ENCODE measurements around the gene PAAF1.

The PAAF1 gene, protein sequence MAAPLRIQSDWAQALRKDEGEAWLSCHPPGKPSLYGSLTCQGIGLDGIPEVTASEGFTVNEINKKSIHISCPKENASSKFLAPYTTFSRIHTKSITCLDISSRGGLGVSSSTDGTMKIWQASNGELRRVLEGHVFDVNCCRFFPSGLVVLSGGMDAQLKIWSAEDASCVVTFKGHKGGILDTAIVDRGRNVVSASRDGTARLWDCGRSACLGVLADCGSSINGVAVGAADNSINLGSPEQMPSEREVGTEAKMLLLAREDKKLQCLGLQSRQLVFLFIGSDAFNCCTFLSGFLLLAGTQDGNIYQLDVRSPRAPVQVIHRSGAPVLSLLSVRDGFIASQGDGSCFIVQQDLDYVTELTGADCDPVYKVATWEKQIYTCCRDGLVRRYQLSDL

DNA sequence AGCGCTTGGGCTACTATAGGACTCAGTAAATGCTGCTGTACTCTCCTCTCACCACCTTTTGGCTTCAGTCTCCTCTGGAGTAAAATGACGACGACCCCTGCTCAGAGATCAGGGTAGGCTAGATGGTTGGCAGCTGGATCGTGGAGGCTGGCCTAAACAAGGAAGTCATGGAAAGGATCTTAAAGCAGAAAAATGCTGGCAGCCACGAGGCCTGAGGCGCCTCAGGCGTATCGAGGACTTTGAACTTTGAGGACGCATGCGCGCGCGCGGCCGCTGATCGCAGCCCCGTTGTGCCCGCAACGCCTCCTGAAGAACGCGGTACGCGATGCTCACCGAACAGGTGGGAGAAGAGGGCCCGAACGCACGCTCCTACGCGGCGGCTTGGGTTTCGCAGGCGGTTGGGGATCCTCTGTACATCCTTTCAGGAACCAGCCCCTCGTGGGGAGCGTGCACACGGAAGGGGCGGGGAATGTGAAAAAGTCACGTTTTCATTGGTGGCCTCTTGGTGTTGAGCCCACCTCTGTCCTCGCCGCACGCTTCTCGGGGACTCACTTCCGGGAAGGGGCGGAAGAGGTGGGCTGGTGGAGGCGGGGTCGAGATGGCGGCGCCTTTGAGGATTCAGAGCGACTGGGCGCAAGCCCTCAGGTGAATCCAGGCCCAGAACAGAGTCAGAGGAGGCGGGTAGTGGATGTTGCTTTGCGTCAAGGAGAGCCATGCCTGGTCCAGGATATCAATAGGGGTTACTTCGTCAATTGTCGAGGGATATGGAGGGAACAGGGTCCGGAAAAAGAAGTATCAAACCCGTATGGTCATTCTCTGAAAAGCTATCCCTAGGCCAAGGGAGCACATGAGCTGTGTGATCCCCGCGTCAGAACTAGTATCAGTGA, at the start of gene PAAF1, which contains the start of gene COA4:
Gene PAAF1 (plus strand): TSS at position 576 of the 887 bp plus-strand sequence. CDS start 23 bp downstream, at position 599.
Gene COA4 (minus strand): TSS at position 423 of the 887 bp plus-strand sequence. CDS start 3,468 bp downstream, outside the sequence.
- peak; percentile 99 for DNase-seq

DNA sequence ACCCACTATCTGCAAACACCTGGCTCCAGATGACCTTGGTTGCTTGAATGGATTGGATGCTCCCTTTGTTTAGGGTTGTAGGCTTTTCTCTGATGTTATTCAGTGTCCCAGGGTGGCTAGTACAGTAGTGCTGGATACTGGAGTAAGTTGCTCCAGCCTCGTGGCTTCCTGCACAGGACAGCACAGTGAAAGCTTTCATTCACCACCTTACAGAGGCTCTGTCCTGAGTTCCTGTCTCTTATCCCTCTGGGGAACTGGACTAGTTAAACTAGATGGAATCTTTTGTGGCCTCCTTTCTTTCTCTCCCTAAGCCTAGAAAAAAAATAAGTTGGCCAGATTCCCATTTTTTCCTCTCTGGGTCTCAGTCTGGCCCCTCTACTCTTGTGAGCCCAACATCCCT, 46.5 kb upstream of the PAAF1 start:
- DNase-seq = no peak

DNA sequence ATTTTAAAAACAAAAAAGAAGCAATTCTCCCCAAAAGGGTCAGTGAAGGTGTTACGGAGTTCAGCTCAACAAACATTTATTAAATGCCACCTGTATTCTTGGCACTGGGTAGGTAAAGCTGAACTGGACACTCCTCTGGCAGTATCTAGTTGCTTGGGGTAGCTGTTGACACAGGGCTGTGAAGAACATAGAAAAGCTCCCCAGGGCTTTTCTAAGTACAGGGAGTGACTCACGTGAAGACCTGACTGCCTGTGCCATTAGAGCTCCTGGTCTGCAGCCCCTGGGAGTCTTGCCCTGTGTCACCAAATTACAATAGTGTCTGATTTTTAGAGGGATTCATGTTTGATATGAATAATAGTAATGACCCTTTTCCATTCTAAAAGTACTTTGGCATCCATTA, 43.7 kb upstream of the PAAF1 start:
- no peak for DNase-seq

DNA sequence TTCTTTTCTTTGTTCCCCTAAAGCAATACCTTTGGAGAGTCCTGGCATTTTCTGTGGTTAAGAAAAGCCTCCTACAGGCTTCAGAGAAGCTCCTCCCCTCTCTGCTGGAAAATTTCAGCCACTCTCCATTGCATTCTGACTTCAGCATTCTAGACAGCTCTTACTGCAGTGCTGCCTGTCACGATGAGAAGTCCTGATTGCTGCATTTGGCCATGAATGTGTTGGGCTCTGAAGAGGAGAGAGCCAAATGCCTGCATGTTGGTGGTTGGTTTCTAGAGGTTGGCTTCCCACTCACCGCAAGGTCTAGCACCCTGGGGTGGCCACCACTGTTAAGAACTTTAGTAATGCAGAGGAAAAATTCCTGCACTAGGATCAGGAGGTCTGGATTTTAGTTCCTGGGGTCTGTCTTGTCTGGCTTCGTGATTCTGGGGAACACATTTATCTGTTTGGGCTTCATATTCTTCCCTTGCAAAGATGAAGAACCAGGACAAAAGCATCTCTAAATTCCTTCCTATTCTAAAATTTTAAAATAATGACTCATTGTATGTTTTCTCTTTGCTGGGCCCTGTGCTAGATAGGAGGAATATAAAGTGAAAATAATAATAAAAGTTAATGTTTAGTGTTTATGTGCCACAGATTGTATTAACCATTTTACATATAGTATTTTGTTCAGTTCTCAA, 38.2 kb upstream of the PAAF1 start:
- no peak for DNase-seq

DNA sequence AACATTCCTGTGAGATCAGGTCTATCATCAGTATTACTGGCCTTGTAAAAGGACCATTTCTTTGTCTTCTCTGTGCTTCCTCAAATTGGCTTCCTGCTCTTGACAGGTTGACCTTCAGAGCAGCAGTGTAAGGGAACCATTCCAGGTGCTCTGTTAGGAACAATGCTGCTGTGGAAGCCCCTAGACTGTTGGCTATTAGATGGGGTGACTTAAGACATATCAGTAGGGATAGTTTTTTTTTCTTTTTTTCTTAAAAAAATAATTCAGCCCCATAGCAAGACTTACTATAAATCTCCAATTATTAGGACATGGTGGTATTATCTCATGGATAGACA, 37.7 kb upstream of the PAAF1 start:
- no peak for DNase-seq

DNA sequence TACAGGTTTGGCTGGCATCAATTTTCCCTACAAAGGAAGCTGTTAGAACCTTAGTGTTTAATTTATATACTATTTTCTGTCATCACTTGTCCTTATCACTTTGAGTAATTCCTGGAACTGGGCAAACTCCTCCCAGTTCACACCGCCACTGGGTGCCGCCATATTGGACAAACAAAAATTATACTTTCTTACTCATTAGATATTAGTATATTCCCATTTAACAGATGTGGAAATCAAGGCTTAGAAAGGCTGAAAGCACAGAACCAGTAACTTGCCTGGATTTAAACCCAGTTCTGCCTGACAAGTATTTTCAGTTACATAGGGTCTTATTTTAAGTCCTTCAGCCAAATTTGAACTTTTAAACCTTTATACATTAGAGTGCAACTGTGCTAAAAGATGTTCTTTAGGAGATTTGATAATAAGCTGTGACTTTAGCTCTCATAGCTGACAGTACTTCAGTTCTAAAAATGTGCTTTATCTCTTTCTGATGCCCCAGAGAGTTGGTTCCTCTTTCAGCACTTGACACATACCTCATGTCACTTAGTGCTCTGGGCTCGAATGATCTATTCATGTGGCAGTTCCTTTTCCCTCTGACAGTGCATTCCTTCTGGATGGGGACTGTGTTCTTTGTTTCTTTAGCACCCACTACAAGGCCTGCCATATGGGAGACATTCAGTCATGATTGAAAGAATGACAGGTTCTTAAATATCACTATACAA, 25.6 kb upstream of the PAAF1 start:
- peak; percentile 63 for DNase-seq

DNA sequence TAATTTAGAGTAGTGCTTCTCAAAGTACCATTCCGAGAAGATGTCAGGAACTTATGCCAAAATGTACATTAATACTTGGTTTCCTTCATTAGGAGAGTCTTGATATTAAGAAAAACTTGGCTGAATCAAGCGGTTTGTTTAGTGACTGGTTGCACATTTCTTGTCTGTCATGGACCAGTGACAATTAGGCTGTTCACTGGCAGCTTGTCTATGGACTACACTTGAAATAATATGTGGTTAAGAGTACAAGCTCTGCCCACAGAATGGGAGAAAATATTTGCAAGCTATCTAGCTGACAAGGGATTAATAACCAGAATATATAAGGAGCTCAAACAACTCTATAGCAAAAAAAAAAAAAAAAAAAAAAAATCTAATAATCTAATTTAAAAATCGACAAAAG, 24.8 kb upstream of the PAAF1 start:
- no peak for DNase-seq

DNA sequence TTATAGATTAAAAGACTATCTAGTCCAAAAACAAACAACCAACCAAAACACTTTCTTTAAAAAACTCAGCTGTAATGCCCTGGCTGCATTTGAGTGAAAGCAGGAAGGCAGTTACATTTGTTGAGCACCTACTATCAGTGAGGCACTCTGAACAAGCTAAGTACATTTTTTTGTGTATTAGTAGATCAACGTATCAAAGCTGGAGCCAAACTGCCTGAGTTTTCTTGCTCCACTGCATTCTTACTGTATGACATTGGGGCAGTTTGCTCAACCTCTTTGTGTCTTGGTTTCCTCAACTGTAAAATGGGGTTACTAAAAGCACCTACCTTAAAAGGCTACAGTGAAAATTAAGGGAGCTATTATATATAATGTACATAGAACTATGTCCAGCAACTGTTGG, 22.1 kb upstream of the PAAF1 start:
- no peak for DNase-seq

DNA sequence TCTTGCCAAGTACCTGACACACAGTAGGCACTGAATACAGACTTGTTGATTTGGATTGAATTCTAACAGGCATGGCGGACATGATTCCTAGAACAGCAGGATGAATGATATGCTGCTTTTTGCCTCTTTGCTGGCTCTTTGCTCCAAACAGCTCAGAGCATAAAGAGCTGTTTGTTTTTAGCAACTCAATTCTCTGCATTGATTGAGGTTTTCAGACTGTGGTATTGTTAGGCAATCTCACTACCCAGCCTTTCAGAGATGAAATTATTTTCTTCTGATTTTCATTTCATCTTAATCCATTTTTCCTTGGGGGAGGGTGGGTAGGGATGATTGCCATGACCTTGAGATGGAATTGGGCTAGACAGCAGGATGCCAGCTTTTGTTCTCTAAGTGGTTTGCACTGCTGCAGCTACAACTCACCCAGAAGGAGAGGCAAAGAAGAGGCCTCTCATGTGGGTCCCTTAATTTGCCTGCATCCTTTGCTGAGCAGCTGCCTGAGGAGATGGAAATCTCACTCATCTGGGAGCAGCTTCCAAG, 20.7 kb upstream of the PAAF1 start:
- DNase-seq = no peak

DNA sequence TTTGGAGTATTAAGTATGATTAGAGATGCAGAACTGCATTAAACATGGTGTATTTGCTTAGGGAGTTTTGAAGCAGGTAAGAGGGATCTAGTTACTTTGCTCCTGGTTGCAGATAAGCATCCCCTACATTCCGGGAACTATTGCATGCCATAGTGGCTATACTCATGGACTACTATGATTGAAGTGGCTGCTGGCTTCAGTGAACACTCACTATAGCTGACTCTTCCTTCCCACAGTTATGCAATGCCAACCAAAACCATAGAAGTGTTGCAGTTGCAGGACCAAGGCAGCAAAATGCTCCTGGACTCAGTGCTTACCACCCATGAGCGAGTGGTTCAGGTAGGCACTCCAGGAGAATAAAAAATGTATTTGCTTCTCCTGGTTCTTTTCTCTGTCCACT, 17.1 kb upstream of the PAAF1 start:
- DNase-seq = no peak

DNA sequence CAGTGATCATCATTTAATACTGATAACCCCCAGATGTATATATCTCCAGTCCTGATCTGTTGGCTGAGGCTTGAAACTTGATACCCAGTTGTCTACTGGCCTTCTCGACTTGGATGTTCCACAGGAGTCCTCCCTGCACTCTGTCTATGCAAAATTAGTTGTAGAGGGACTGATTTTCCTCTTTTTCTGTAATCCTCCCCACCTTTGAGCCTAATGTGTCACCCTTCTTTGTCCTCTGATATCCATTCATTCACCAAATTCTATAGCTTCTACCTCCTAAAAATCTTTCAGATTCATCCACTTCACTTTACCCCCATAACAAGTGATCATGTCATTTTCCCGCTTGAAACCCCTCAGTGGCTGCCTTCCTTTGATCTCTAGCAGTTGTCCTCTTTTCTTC, 16.6 kb upstream of the PAAF1 start:
- no peak for DNase-seq

DNA sequence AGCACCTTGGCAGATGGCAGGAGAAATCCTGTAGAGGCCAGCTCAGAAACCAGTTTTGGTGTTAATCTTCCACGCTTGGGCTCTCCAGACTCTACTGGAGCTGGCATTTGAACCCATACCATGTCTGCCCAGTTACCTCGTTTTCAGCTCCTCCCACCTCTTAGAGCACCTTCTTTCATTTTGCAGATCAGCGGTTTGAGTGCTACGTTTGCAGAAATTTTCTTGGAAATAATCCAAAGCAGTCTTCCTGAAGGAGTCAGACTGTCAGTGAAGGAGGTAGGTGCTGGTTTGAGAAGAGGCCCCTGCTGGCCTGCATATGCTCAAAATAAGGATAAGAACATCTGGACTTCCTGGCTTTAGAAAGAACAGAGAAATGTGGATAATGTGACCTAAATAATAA, 13.8 kb upstream of the PAAF1 start:
- DNase-seq = no peak

DNA sequence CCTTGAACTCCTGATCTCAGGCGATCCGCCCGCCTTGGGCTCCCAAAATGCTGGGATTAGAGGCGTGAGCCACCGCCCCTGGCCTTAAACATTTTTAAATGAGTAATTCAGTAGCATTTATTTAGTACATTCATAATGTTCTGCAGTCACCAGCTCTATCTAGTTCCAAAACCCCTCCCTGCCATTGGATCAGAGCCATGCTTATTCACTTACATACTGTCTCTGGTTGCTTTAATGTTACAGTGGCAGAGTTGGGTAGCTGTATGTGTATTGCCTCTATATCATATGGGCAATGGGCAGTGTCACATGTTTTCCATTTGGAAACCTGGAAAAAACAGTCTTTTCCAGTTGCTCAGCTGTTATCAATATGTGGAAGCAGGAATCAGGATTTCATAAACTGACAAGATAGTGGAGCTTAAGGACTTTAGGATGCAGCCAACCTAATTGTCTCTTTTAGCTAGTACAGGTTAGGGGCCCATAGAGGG, 10.7 kb upstream of the PAAF1 start:
- DNase-seq = no peak

DNA sequence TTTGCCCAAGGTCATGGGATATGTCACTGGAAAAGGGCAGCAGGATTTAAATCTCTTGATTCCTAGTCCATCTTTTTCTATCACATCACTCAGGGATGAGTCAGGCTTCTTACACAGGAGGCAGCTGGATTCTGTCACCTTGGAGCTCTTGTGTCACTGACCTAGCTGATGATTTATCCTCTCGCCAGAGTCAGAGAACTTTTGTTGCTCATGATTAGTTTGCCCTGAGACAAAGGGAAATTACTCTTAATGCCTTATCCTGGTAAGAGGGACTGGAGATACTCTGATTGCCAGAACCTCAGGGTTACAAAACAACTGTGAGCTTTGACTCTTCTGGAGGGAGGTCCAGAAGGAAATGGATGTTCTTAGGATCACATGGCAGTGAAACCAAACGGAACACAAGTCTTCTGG, 10.2 kb upstream of the PAAF1 start:
- no peak for DNase-seq

DNA sequence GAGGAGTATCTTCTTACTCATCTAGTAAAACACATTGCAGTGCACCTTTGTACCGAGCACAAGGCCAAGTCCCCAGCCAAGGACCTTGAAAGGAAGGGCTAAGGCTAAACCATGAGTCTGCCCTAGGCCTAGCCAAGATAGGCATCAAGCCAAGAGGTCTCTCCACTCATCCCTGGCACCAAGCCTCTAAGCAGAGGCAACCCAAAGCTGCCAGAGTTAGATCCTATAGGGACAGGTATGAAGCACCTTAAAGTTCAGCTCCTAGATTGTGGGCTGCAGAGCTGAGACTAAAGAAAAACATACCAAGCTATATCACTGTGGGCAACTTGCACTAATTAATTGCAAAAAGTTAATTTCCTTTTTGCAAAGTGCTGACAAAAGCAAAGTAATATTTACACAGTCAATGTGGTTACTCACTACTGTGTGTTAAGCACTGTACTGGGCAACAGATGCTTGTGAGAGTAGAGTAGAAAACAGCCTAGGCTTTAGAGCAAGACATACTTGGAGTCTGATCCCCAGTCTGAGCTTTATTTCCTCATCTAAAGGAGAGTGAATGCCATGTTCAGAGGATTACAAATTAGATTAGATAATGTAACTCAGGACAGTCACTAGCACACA, 7.4 kb upstream of the PAAF1 start:
- peak; percentile 90 for DNase-seq

DNA sequence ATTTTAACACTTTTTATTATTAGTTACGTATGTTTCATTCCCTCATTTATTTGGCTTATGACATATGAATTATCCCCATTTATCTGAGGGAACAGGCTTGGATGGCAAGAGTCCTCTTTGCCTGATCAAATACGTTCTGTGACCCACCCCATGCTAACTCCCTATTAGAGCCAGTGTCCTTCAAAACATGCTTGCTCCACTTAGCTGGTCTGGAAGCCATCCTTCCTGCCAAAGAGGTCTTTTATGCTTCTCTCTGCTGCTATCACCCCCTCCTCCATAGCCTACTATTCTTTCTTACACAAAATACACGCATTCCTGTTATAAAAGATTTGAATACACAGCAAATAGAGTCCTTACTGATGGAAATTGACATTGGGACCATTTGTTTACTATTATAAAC, 6.5 kb upstream of the PAAF1 start:
- no peak for DNase-seq

DNA sequence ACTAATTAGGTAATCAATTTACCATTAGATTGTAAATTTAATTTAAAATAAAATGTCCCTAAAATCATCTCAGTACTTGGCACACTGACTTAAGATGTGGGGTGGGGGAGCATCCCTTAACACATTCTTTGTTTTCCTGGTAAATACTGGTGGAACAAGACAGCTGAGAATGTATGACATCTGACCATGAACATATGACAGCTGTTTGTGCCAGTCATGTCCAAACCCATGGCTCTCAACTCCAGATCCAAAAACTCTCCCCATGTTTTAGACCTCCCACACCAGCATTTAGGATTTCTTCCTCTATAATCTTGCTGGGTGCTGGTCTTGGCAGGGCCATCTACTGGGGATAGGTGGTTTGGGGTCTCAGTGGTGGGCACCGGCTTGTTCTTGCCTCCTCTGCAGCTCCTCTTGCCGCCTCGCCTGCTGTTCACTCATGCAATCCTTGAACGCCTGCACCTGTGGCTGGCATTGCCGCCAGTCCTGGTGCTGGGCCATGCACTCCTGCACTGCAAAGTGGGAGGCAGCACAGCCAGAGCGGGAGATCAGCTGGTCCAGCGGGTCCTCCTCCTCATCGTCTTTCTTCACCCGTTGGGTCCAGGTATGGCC, 3.9 kb upstream of the PAAF1 start:
- no peak for DNase-seq

DNA sequence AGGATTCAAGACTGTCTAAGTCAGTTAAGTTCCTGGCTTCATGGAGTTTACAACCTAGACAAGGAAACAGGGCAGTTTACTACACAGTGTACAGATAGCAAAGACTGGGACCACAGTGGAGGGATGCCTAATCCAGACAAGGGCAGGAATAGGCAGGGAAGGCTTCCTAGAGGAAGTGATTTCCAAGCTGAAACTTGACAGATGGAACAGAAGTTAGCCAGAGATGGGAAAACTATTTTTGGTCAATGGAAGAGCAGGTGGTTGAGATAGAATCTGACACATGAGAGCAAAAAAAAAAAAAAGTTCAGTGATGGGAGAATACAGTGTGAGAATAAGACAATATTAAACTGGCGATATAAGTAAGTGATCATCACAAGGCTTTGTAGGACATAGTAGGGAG, 1.4 kb upstream of the PAAF1 start:
- DNase-seq = peak; percentile 19

DNA sequence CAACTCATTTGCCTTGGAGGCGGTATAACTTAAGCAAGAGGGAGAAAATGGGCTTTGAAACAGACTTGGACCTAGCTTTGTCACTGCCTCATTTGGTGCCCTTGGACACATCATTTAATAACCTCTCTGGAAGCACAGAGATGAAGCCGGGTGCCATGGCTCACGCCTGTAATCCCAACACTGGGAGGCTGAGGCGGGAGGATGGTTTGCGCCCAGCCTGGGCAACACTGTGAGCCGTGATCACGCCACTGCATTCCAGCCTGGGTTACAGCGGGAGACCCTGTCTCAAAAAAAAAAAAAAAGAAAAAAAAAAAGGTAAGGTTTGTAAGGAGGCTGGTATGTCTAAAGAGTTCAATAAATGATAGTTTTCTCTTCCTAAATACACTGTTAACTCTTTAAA, 959 bp upstream of the PAAF1 start:
- DNase-seq = peak; percentile 24

DNA sequence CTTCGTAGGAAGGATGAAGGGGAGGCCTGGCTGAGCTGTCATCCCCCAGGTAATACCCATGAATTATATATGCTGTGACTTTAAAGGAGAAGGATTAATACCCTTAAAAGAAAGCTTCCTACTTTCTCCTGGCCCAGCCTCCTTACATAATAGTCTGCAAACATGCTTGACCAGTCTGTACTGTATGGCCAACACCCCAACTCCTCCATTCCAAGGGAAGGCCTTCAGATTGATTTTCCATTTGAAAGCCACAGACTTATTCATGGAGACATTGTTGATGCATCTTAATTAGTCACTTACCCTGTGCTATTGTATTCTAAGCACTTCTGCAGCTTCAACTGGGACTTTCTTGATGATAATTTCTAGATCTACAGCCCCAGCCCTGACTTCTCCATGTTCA, 2.0 kb downstream of the PAAF1 start:
- no peak for DNase-seq

DNA sequence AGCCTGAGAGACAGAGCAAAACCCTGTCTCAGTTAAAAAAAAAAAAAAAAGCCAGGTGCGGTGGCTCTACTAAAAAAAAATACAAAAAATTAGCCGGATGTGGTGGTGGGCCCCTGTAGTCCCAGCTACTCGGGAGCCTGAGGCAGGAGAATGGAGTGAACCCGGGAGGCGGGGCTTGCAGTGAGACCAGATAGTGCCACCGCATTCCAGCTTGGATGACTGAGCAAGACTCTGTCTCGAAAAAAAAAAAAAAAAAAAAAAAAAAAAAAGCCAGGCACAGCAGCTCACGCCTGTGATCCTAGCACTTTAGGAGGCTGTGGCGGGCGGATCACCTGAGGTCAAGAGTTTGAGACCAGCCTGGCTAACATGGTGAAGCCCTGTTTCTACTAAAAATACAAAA, 3.6 kb downstream of the PAAF1 start:
- peak; percentile 27 for DNase-seq

DNA sequence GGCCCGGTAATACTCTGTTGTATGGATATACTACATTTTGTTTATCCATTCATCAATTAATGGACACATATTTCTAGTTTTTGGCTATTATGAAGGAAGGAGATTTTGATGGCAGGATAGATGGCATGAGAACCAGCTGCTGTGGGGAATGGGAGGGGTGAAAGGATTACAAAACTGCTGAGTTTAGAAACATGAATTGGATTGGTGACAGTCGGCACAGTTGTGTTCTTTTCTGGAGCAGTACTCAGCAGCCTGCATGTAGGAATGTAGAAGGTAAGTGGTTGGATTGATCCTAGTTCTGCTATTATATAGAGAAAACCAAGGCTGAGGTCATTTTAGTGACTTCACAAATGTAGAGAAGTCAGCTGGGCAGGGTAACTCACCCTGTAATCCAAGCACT, 7.1 kb downstream of the PAAF1 start:
- no peak for DNase-seq
